ENCODE measurements around the gene PPM1B. TPM values are rescaled to one million over a fixed set of nuclear protein-coding genes. Genes with fewer than 3 reads are reported as not detected.
A peak's percentile ranks its signal among the peaks of the same experiment; 100 is the strongest.

Gene PPM1B
- total RNA-seq (2014; rRNA removed; shearing (Covaris generic)) (134 and 137 TPM in 2 replicates), polyA plus RNA-seq (2016; fragmentation: Nextera tagmentation; extraction: Ambion mirVana) (93.1 and 112 TPM in 2 replicates)
- long read RNA-seq, transcript PPM1B-201 (6 exons, 2,606 nt) = major isoform, 31 of 48 reads
- long read RNA-seq, partial matches to known transcripts = 6 of 48 reads
- long read RNA-seq, other reads (novel, unspliced or antisense) = 7 of 48 reads

GRCh38 chr2:44168681-44169154 is at the start of gene PPM1B:
Gene PPM1B (plus strand): TSS chr2:44168875. CDS start chr2:44201200, 32,325 bp downstream.
- Mint-ChIP-seq H3K27me3 (ENCODE audit: insufficient read depth, low read depth, poor library complexity) (peaks cover 12% of the 10 kb centered on the region), H3K27ac (peak within 1 kb of the TSS; percentile 99), H3K4me1 (peaks cover 26% of the 10 kb centered on the region), H3K36me3 (ENCODE audit: low read depth) (peaks cover 43% of the 10 kb centered on the region), H3K4me3 (peak within 1 kb of the TSS; percentile 91), H3K9me3 (peaks cover 28% of the 10 kb centered on the region)
- H3K79me2 ChIP-seq (replicated peaks; ENCODE audit: insufficient read depth) = peaks cover 50% of the 10 kb centered on the region
- peak within 1 kb of the TSS; percentile 94 for H3K27ac ChIP-seq (ENCODE audit: low read depth)
- peaks cover 10% of the 10 kb centered on the region; the same call in 1 of the 2 replicates for H3F3A ChIP-seq (replicated peaks; ENCODE audit: low read depth)
- peaks cover 12% of the 10 kb centered on the region for H3K4me1 ChIP-seq (ENCODE audit: insufficient read depth)
- DNase-seq (ENCODE audit: low spot score) (no peak), ATAC-seq (peak; percentile 55)
- H3K4me2 ChIP-seq = peak within 1 kb of the TSS; percentile 83
- H4K20me1 ChIP-seq (replicated peaks; ENCODE audit: insufficient read depth) = peaks cover 15% of the 10 kb centered on the region
- no peak within 1 kb of the TSS for H2AFZ ChIP-seq
- H3K4me3 ChIP-seq = peak within 1 kb of the TSS; percentile 66
- H3K9me2 ChIP-seq (ENCODE audit: insufficient read depth) = no peaks in the 10 kb centered on the region
- H3K27me3 ChIP-seq (ENCODE audit: insufficient read depth) = no peaks in the 10 kb centered on the region
- TF ChIP-seq EZH2 (IDR thresholded peaks at IDR 0.05; ENCODE audit: low read depth, unreplicated experiment) = no peak
- TF ChIP-seq ZNF462 (CRISPR knock-in tag; IDR thresholded peaks at IDR 0.05) = no peak
- TF ChIP-seq REST (IDR thresholded peaks at IDR 0.05; ENCODE audit: unreplicated experiment) = no peak
- TF ChIP-seq STAT1 (IDR thresholded peaks at IDR 0.05; ENCODE audit: unreplicated experiment) = no peak
- TF ChIP-seq NANOG (IDR thresholded peaks at IDR 0.05; ENCODE audit: borderline replicate concordance) = no peak
- TF ChIP-seq ZNF331 (CRISPR knock-in tag; IDR thresholded peaks at IDR 0.05; ENCODE audit: low read depth) = no peak
- peak; percentile 81 for TF ChIP-seq POLR2AphosphoS5 (IDR thresholded peaks at IDR 0.05; ENCODE audit: low read depth)
- TF ChIP-seq JUNB (IDR thresholded peaks at IDR 0.05; ENCODE audit: unreplicated experiment) = no peak
- no peak for TF ChIP-seq ZNF114 (CRISPR knock-in tag; IDR thresholded peaks at IDR 0.05)
- TF ChIP-seq ETS1 (IDR thresholded peaks at IDR 0.05) = no peak
- TF ChIP-seq EZH2phosphoT487 (IDR thresholded peaks at IDR 0.05; ENCODE audit: unreplicated experiment) = no peak
- TF ChIP-seq CREB1 (CRISPR knock-in tag; IDR thresholded peaks at IDR 0.05; ENCODE audit: low read depth) = 0 out of 2 replicates have a peak, but pooled peaks have one; percentile 2
- no peaks in the 10 kb centered on the region for H3K36me3 ChIP-seq (ENCODE audit: insufficient read depth)

Data from GM23338 (cell line).